ENCODE measurements around the gene FLNA. TPM values are rescaled to one million over a fixed set of nuclear protein-coding genes. Genes with fewer than 3 reads are reported as not detected.

The FLNA gene
- total and polyA plus RNA-seq, 2 of the 13 experiments (the other 11 are each of a cell fraction or from before 2014, with no cell fraction given): 83.4 to 174 TPM

- peaks cover 2 to 25% of the 10 kb centered on the region in 2 experiments; a peak in 2 of 5 replicates for H3K27me3 ChIP-seq (ENCODE audit: control insufficient read depth in 1 of 2, insufficient read depth in 2 of 2, low read length in 2 of 2)
- ATAC-seq (no peak), FAIRE-seq (no peak), DNase-seq (ENCODE audit: low spot score) (no peak)
- no peaks in the 10 kb centered on the region for H3K9me3 ChIP-seq (ENCODE audit: low read length)
- BruUV-seq (replicated peaks): no TSS peak
- no peaks in the 10 kb centered on the region for H3K36me3 ChIP-seq (replicated peaks in 1 of 2; ENCODE audit: control insufficient read depth in 1 of 2, insufficient read depth in 2 of 2, low read length in 2 of 2)
- in situ Hi-C loops (cut with HindIII; ENCODE audit: extremely low pct_ligation_motif_present, low pct_unique_long_range_greater_than_20kb): no loop called here
- no peak overlapping the region for H3K27ac ChIP-seq (ENCODE audit: extremely low read length, insufficient read depth, low read length)
- intact Hi-C loops (cut with micrococcal nuclease; ENCODE audit: unreplicated experiment): no loop called here
- H3K4me3 ChIP-seq (replicated peaks in 1 of 3; ENCODE audit: insufficient read depth in 1 of 3, low read depth in 2 of 3, low read length in 3 of 3): no peak overlapping the region
- no peaks in the 10 kb centered on the region for H3K79me2 ChIP-seq (ENCODE audit: insufficient read depth, low read length)
- no peak overlapping the region for H2AFZ ChIP-seq (ENCODE audit: low read length)
- TF ChIP-seq MXI1 (IDR thresholded peaks at IDR 0.05; ENCODE audit: borderline replicate concordance, low read depth, low read length) (no peak), ZNF275 (CRISPR knock-in tag; IDR thresholded peaks at IDR 0.05; ENCODE audit: borderline replicate concordance) (no peak), PHF21A (CRISPR knock-in tag; IDR thresholded peaks at IDR 0.05) (no peak), MIXL1 (CRISPR knock-in tag; IDR thresholded peaks at IDR 0.05) (no peak), ZNF446 (CRISPR knock-in tag; IDR thresholded peaks at IDR 0.05) (no peak), ZNF550 (CRISPR knock-in tag; IDR thresholded peaks at IDR 0.05; ENCODE audit: borderline replicate concordance) (no peak), ZNF510 (CRISPR knock-in tag; IDR thresholded peaks at IDR 0.05; ENCODE audit: low read depth) (no peak), NR2F1 (CRISPR knock-in tag; IDR thresholded peaks at IDR 0.05) (no peak), PCBP1 (IDR thresholded peaks at IDR 0.05; ENCODE audit: borderline replicate concordance, low read depth, low read length) (no peak), CEBPZ (IDR thresholded peaks at IDR 0.05; ENCODE audit: low read length) (no peak)
- TF ChIP-seq, protein P1, sequence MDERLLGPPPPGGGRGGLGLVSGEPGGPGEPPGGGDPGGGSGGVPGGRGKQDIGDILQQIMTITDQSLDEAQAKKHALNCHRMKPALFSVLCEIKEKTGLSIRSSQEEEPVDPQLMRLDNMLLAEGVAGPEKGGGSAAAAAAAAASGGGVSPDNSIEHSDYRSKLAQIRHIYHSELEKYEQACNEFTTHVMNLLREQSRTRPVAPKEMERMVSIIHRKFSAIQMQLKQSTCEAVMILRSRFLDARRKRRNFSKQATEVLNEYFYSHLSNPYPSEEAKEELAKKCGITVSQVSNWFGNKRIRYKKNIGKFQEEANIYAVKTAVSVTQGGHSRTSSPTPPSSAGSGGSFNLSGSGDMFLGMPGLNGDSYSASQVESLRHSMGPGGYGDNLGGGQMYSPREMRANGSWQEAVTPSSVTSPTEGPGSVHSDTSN (CRISPR knock-in tag; IDR thresholded peaks at IDR 0.05): no peak
- TF ChIP-seq, protein P2, sequence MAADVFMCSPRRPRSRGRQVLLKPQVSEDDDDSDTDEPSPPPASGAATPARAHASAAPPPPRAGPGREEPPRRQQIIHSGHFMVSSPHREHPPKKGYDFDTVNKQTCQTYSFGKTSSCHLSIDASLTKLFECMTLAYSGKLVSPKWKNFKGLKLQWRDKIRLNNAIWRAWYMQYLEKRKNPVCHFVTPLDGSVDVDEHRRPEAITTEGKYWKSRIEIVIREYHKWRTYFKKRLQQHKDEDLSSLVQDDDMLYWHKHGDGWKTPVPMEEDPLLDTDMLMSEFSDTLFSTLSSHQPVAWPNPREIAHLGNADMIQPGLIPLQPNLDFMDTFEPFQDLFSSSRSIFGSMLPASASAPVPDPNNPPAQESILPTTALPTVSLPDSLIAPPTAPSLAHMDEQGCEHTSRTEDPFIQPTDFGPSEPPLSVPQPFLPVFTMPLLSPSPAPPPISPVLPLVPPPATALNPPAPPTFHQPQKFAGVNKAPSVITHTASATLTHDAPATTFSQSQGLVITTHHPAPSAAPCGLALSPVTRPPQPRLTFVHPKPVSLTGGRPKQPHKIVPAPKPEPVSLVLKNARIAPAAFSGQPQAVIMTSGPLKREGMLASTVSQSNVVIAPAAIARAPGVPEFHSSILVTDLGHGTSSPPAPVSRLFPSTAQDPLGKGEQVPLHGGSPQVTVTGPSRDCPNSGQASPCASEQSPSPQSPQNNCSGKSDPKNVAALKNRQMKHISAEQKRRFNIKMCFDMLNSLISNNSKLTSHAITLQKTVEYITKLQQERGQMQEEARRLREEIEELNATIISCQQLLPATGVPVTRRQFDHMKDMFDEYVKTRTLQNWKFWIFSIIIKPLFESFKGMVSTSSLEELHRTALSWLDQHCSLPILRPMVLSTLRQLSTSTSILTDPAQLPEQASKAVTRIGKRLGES (CRISPR knock-in tag; IDR thresholded peaks at IDR 0.05; ENCODE audit: borderline replicate concordance): no peak
- H4K20me1 ChIP-seq (ENCODE audit: insufficient read depth, low read length): no peaks in the 10 kb centered on the region
- no peak overlapping the region for H3K4me2 ChIP-seq (ENCODE audit: low read depth, low read length)
- H3K4me1 ChIP-seq (ENCODE audit: insufficient read depth, low read length): no peaks in the 10 kb centered on the region
- ChIA-PET CTCF (ENCODE audit: low intra/inter-chr PET ratio, low total read pairs) (no interaction called here), POLR2A (no interaction called here)
- H3K9ac ChIP-seq (ENCODE audit: insufficient read depth, low read depth, low read length): no peak overlapping the region
- WGBS (ENCODE audit: low lambda C conversion rate): 4% methylated on average over 5 of the region's 9 CpGs
Observed at GRCh38 chrX:154333116-154333515, 41.3 kb downstream of the FLNA start.

All from HepG2 (cell line).